HepG2 (cell line): Measurements from ENCODE around the gene SNRNP35. TPM values are rescaled to one million over a fixed set of nuclear protein-coding genes. Genes with fewer than 3 reads are reported as not detected.

Source experiments
- ARID2 ChIP-seq: sonication (generic); formaldehyde crosslinking; IDR thresholded peaks from 2 replicates; pipeline ENCODE4 v1.8.1; 2022; ENCODE audit warnings: mild to moderate bottlenecking, missing genetic modification reagents, borderline replicate concordance
- ARNTL ChIP-seq: sonication (generic); formaldehyde crosslinking; IDR thresholded peaks from 2 replicates; pipeline ENCODE4 v1.4.0; 2020; ENCODE audit warnings: mild to moderate bottlenecking, missing genetic modification reagents
- ELF4 ChIP-seq: sonication (generic); formaldehyde crosslinking; IDR thresholded peaks from 2 replicates; pipeline ENCODE4 v1.5.0; 2020; ENCODE audit warnings: missing genetic modification reagents, mild to moderate bottlenecking, moderate library complexity, borderline replicate concordance
- KDM5B ChIP-seq: sonication (generic); formaldehyde crosslinking; IDR thresholded peaks from 2 replicates; pipeline ENCODE4 v1.4.0; 2020; ENCODE audit warnings: missing genetic modification reagents, mild to moderate bottlenecking, borderline replicate concordance
- PHF8 ChIP-seq: sonication (generic); formaldehyde crosslinking; IDR thresholded peaks from 2 replicates; pipeline ENCODE4 v1.5.0; 2020; ENCODE audit warnings: missing genetic modification reagents
- SIN3A ChIP-seq: IDR thresholded peaks from 2 replicates; pipeline ENCODE4 v1.6.1; 2011; ENCODE audit warnings: low read depth, mild to moderate bottlenecking, control low read depth, low read length, borderline replicate concordance
- ZFP62 ChIP-seq: sonication (generic); formaldehyde crosslinking; IDR thresholded peaks from 2 replicates; pipeline ENCODE4 v1.4.0; 2020; ENCODE audit warnings: missing genetic modification reagents
- ZNF20 ChIP-seq: sonication (generic); formaldehyde crosslinking; IDR thresholded peaks from 2 replicates; pipeline ENCODE4 v1.4.0; 2020; ENCODE audit warnings: mild to moderate bottlenecking, moderate library complexity, missing genetic modification reagents
- ZNF451 ChIP-seq: sonication (generic); formaldehyde crosslinking; IDR thresholded peaks from 2 replicates; pipeline ENCODE4 v1.5.0; 2020; ENCODE audit warnings: mild to moderate bottlenecking, missing genetic modification reagents
- ZNF570 ChIP-seq: sonication (generic); formaldehyde crosslinking; IDR thresholded peaks from 2 replicates; pipeline ENCODE4 v1.4.0; 2020; ENCODE audit warnings: mild to moderate bottlenecking, missing genetic modification reagents, borderline replicate concordance
- ZNF576 ChIP-seq: sonication (generic); formaldehyde crosslinking; IDR thresholded peaks from 2 replicates; pipeline ENCODE4 v1.4.0; 2020; ENCODE audit warnings: mild to moderate bottlenecking, missing genetic modification reagents
- ZNF691 ChIP-seq: sonication (generic); formaldehyde crosslinking; IDR thresholded peaks from 2 replicates; pipeline ENCODE4 v1.4.0; 2020; ENCODE audit warnings: missing genetic modification reagents, low read depth, mild to moderate bottlenecking, borderline replicate concordance
- ZNF883 ChIP-seq: sonication (generic); formaldehyde crosslinking; IDR thresholded peaks from 2 replicates; pipeline ENCODE4 v1.5.1; 2020; ENCODE audit warnings: mild to moderate bottlenecking, missing genetic modification reagents; ENCODE audit errors: not compliant biosample characterization
- ZSCAN25 ChIP-seq: sonication (generic); formaldehyde crosslinking; IDR thresholded peaks from 2 replicates; pipeline ENCODE4 v1.8.0; 2022; ENCODE audit warnings: mild to moderate bottlenecking, missing genetic modification reagents
- polyA plus RNA-seq, 8 experiments: library from polyadenylated mRNA; depleted of rRNA in 3 of 8; stranded (reverse) in 7 of 8; unstranded in 1 of 8; fragments of >200 nt; fragmentation: Illumina TruSeq in 4 of 8; extraction: Trizol in 4 of 8; gene quantifications; 2 replicates each; pipeline versions ENCODE4 v1.2.1 to v1.2.3, GENCODE V29; 2011 to 2016; ENCODE audit warnings: low read depth in 4 of 8, missing spikeins in 1 of 8, mixed read lengths in 1 of 8; ENCODE audit not compliant: insufficient read depth in 1 of 8
- total RNA-seq, 5 experiments: library from RNA; depleted of rRNA; stranded (reverse); fragments of >200 nt; fragmentation: Illumina TruSeq; extraction: Trizol; gene quantifications; 2 replicates each; pipeline ENCODE4 v1.2.3, GENCODE V29; 2016; ENCODE audit warnings: low read depth in 1 of 5
- TF ChIP-seq, protein P1 (sequence below), 2 experiments: sonication (generic) in 1 of 2; formaldehyde crosslinking in 1 of 2; IDR thresholded peaks; 2 replicates each; pipeline versions ENCODE4 v1.6.1 to v1.9.0; 2014 to 2022; ENCODE audit warnings: antibody characterized with exemption in 1 of 2, borderline replicate concordance in 1 of 2, inconsistent platforms in 1 of 2, low read depth in 1 of 2, missing genetic modification reagents in 1 of 2
- TF ChIP-seq, protein P2 (sequence below): IDR thresholded peaks from 2 replicates; pipeline ENCODE4 v1.4.0; 2020; ENCODE audit warnings: mild to moderate bottlenecking, missing genetic modification reagents

The SNRNP35 gene
- total and polyA plus RNA-seq, 2 of the 13 experiments (the other 11 are each of a cell fraction or from before 2014, with no cell fraction given), result 11.3 to 22.6 TPM

GRCh38 chr12:123457980-123458779, at the start of gene SNRNP35 (continued):
- TF ChIP-seq, protein P1, sequence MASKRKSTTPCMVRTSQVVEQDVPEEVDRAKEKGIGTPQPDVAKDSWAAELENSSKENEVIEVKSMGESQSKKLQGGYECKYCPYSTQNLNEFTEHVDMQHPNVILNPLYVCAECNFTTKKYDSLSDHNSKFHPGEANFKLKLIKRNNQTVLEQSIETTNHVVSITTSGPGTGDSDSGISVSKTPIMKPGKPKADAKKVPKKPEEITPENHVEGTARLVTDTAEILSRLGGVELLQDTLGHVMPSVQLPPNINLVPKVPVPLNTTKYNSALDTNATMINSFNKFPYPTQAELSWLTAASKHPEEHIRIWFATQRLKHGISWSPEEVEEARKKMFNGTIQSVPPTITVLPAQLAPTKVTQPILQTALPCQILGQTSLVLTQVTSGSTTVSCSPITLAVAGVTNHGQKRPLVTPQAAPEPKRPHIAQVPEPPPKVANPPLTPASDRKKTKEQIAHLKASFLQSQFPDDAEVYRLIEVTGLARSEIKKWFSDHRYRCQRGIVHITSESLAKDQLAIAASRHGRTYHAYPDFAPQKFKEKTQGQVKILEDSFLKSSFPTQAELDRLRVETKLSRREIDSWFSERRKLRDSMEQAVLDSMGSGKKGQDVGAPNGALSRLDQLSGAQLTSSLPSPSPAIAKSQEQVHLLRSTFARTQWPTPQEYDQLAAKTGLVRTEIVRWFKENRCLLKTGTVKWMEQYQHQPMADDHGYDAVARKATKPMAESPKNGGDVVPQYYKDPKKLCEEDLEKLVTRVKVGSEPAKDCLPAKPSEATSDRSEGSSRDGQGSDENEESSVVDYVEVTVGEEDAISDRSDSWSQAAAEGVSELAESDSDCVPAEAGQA (IDR thresholded peaks at IDR 0.05; ENCODE audit: low read depth), result peak; percentile 82
- TF ChIP-seq, protein P1 (CRISPR knock-in tag; IDR thresholded peaks at IDR 0.05; ENCODE audit: borderline replicate concordance), result peak; percentile 68; the same call in 1 of the 2 replicates
- peak; percentile 99 for TF ChIP-seq ZSCAN25 (CRISPR knock-in tag)
- TF ChIP-seq ZNF883 (CRISPR knock-in tag), result peak; percentile 84
- no peak for TF ChIP-seq ZNF20 (CRISPR knock-in tag)
- no peak for TF ChIP-seq ZNF570
- TF ChIP-seq ELF4 (CRISPR knock-in tag), result 0 out of 2 replicates have a peak, but pooled peaks have one; percentile 34
- TF ChIP-seq, protein P2, sequence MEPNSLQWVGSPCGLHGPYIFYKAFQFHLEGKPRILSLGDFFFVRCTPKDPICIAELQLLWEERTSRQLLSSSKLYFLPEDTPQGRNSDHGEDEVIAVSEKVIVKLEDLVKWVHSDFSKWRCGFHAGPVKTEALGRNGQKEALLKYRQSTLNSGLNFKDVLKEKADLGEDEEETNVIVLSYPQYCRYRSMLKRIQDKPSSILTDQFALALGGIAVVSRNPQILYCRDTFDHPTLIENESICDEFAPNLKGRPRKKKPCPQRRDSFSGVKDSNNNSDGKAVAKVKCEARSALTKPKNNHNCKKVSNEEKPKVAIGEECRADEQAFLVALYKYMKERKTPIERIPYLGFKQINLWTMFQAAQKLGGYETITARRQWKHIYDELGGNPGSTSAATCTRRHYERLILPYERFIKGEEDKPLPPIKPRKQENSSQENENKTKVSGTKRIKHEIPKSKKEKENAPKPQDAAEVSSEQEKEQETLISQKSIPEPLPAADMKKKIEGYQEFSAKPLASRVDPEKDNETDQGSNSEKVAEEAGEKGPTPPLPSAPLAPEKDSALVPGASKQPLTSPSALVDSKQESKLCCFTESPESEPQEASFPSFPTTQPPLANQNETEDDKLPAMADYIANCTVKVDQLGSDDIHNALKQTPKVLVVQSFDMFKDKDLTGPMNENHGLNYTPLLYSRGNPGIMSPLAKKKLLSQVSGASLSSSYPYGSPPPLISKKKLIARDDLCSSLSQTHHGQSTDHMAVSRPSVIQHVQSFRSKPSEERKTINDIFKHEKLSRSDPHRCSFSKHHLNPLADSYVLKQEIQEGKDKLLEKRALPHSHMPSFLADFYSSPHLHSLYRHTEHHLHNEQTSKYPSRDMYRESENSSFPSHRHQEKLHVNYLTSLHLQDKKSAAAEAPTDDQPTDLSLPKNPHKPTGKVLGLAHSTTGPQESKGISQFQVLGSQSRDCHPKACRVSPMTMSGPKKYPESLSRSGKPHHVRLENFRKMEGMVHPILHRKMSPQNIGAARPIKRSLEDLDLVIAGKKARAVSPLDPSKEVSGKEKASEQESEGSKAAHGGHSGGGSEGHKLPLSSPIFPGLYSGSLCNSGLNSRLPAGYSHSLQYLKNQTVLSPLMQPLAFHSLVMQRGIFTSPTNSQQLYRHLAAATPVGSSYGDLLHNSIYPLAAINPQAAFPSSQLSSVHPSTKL (CRISPR knock-in tag), result peak; percentile 68
- TF ChIP-seq KDM5B (CRISPR knock-in tag), result peak; percentile 69; the same call in 1 of the 2 replicates
- peak; percentile 74; the same call in 1 of the 2 replicates for TF ChIP-seq ZNF451 (CRISPR knock-in tag)
- peak; percentile 94 for TF ChIP-seq PHF8 (CRISPR knock-in tag)
- no peak for TF ChIP-seq ZFP62 (CRISPR knock-in tag)
- TF ChIP-seq ARID2, result no peak
- peak; percentile 61 for TF ChIP-seq ARNTL (CRISPR knock-in tag)
- peak; percentile 63; the same call in 1 of the 2 replicates for TF ChIP-seq SIN3A
- peak; percentile 31; the same call in 1 of the 2 replicates for TF ChIP-seq ZNF691
- 0 out of 2 replicates have a peak, but pooled peaks have one; percentile 30 for TF ChIP-seq ZNF576 (CRISPR knock-in tag)
